H7 (cell line): ENCODE data around the gene GSTM3. TPM values are rescaled to one million over a fixed set of nuclear protein-coding genes. Genes with fewer than 3 reads are reported as not detected.

Experiments used
- DNase-seq: peaks from one replicate; pipeline ENCODE4 v3.0.0; 2012
- H3K27me3 ChIP-seq: 2 replicates; pipeline ENCODE4 v1.6.0; 2011; ENCODE audit warnings: mild to moderate bottlenecking, low read length; ENCODE audit not compliant: control insufficient read depth, insufficient read depth
- H3K36me3 ChIP-seq: replicated peaks from 2 replicates; pipeline ENCODE4 v1.5.1; 2011; ENCODE audit warnings: low read length; ENCODE audit not compliant: control insufficient read depth, insufficient read depth
- H3K4me3 ChIP-seq: 2 replicates; pipeline ENCODE4 v1.5.1; 2011; ENCODE audit warnings: low read depth, mild to moderate bottlenecking, control low read depth, low read length, moderate library complexity; ENCODE audit not compliant: insufficient read depth
- total RNA-seq: library from RNA; depleted of rRNA; stranded (reverse); fragments of >200 nt; shearing (Covaris generic); gene quantifications from 2 replicates; pipeline ENCODE4 v1.2.3, GENCODE V29; 2014

GSTM3 gene
- total RNA-seq, 1 experiment from 2014 or later = 27.3 TPM

DNA sequence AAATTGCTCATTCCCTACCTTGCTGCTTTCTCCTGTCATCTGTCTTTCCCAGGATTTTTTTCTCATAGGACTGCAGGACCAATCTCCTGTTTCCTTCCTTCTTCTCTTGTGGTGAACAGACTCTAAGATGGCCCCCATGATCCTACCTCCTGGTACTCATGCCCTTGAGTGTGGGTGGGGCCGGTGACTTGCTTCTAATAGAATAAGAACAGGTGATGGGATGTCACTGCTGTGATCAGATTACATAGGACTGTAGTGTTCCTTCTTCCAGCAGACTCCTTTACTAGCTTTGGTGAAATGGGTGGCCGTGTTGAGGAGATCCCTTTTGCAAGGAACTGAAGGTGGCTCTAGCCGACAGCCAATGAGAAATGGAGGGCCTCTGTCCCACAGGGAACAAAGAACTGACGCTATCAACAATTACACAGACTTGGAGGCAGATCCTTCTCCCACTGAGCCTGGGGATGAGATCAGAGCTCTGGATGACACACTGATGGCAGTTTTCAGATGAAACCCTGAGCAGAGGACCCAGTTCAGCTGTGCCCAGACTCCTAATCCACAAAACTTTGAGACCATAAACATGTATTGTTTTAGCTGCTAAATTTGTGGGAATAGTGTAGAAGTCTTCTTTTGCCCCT lies 7.5 kb downstream of the GSTM3 start:
- H3K4me3 ChIP-seq = no peak overlapping the region
- no peak for DNase-seq
- no peaks in the 10 kb centered on the region for H3K36me3 ChIP-seq
- H3K27me3 ChIP-seq = peaks cover 2% of the 10 kb centered on the region

DNA sequence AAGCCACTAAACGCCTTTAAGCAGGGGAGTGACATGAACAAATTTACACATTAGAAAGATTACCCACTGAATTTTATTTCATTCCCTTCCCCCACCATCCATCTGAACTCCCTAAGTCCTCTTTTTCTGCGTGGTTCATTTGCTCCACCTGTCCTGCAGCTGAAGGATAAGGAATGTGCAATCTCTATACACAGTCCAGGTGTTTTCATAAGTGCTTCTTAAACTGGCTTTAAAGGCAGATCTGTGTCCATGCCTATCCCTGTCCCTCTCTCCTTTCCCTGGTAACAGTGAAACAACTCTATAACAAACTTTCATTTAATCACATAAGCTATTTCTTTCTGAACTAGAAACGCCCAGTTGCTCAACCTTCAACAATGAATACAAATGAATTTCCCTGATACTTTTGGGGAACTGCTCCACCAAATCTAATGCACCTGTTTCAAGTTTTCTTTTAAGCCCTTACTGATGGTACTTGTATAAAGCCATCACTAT lies 8.4 kb downstream of the GSTM3 start:
- H3K27me3 ChIP-seq = no peaks in the 10 kb centered on the region; the same call in 1 of the 2 replicates
- no peak overlapping the region for H3K4me3 ChIP-seq
- no peaks in the 10 kb centered on the region for H3K36me3 ChIP-seq
- DNase-seq = no peak

DNA sequence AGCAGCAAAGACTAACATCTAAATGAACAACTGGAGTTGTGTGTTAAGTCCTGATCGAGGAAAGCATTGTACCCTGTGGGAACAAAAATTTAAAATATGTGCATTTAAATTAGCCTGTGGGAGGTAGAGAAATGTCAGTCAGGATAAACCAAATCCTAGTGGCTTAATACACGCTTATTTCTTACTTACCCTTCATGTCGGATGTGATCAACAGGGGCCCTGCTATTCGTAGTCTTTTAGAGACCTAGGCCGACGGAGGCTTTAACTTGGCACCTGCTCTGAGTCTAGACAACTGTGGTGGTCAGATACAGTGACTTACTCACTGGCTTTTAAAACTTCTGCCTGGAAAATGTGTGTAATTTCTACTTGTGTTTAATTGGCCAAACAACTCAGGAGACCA lies 10.2 kb downstream of the GSTM3 start:
- DNase-seq = no peak
- Histone ChIP-seq H3K27me3 (no peaks in the 10 kb centered on the region; the same call in 1 of the 2 replicates), H3K4me3 (no peak overlapping the region), H3K36me3 (no peaks in the 10 kb centered on the region)

- no peaks in the 10 kb centered on the region; the same call in 1 of the 2 replicates for H3K27me3 ChIP-seq
- no peak overlapping the region for H3K4me3 ChIP-seq
- H3K36me3 ChIP-seq = no peaks in the 10 kb centered on the region
- DNase-seq = no peak
Measured at GRCh38 chr1:109728870-109729269, 12.0 kb downstream of the GSTM3 start.

- no peak for DNase-seq
- Histone ChIP-seq H3K4me3 (no peak overlapping the region; the same call in 1 of the 2 replicates), H3K36me3 (no peaks in the 10 kb centered on the region), H3K27me3 (no peaks in the 10 kb centered on the region)
Measured at GRCh38 chr1:109726728-109727373, 14.0 kb downstream of the GSTM3 start.

DNA sequence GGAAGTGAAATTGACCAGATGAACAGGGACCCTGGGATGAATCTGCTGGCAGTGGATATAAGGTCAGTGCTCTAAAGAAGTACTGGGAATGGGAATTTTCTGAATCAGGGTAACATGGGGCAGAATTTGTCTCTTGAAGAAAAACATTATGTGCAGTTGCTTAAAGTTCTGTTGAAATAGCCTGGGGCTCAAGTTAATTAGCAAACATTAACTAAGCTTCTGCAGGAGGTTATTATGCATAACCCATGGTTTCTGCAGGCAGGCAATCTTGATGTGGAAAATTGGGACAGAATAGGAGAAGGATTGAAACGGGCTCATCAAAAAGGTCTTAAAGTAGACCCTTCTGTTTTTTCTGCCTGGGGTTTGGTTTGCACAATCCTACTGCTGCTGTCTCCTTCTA lies 14.8 kb downstream of the GSTM3 start:
- H3K4me3 ChIP-seq = no peak overlapping the region
- DNase-seq = no peak
- no peaks in the 10 kb centered on the region for H3K27me3 ChIP-seq
- no peaks in the 10 kb centered on the region for H3K36me3 ChIP-seq

DNA sequence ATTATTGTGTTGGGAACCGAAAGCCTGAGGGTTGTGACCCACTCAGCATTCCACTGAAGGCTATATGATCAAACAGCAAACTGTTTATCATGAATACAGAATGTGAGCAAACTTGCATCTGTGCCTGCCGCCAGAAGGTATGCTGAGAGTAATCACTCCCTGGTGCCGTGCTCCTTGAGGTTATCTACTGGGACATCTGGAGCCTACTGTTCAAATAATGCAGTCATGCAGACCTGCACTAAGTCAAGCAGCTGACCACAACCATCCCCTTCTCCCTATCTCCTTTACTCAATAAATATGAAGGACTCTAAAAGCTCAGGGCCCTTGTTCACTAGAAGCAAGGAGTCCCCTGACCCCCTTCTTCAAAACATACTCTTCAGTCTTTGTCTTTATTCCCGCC lies 15.3 kb downstream of the GSTM3 start:
- Histone ChIP-seq H3K27me3 (no peaks in the 10 kb centered on the region), H3K4me3 (no peak overlapping the region), H3K36me3 (no peaks in the 10 kb centered on the region)
- DNase-seq = no peak

DNA sequence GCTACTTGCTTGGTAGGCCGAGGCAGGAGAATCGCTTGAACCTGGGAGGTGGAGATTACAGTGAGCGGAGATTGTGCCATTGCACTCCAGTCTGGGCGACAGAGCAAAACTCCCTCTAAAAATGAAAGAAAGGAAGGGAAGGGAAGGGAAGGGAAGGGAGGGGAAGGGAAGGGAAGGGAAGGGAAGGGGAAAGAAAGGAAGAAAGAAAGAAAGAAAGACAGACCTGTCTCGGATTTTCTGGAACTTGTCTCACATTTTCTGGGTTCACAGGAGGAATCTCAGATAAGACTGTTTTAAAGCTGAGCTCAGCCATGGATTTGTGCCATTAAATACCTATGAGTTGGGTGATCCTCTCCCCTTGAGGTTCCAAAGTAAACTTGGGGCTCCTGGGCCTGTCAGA lies 15.9 kb downstream of the GSTM3 start:
- Histone ChIP-seq H3K36me3 (no peaks in the 10 kb centered on the region), H3K27me3 (no peaks in the 10 kb centered on the region), H3K4me3 (no peak overlapping the region)
- no peak for DNase-seq

- Histone ChIP-seq H3K27me3 (no peaks in the 10 kb centered on the region), H3K36me3 (no peaks in the 10 kb centered on the region), H3K4me3 (no peak overlapping the region)
- no peak for DNase-seq
Measured at GRCh38 chr1:109722908-109723691, 17.7 kb downstream of the GSTM3 start.

GRCh38 chr1:109721971-109722370 lies 18.9 kb downstream of the GSTM3 start:
- no peak overlapping the region for H3K4me3 ChIP-seq
- DNase-seq = no peak
- no peaks in the 10 kb centered on the region for H3K36me3 ChIP-seq
- no peaks in the 10 kb centered on the region; the same call in 1 of the 2 replicates for H3K27me3 ChIP-seq

DNA sequence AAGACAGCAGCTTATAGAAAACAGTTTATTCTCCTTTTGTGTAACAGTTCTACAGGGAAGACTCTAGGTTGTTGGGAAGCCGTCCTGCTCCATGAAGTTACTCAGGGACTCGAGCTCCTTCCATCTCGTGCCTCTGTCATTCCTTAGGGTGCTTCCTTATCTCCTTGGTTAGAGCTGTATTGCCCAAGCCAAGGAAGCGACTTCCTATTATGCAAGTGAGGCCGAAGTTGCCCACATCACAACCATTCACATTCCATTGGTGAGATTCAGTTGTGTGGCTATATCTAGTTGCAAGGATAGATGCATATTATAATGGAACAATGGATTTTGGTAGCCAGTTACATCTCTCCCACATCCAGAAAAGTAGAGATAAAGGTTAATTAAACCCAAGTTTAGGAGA lies 19.8 kb downstream of the GSTM3 start:
- H3K36me3 ChIP-seq = no peaks in the 10 kb centered on the region
- H3K4me3 ChIP-seq = no peak overlapping the region
- no peak for DNase-seq
- H3K27me3 ChIP-seq = no peaks in the 10 kb centered on the region; the same call in 1 of the 2 replicates

DNA sequence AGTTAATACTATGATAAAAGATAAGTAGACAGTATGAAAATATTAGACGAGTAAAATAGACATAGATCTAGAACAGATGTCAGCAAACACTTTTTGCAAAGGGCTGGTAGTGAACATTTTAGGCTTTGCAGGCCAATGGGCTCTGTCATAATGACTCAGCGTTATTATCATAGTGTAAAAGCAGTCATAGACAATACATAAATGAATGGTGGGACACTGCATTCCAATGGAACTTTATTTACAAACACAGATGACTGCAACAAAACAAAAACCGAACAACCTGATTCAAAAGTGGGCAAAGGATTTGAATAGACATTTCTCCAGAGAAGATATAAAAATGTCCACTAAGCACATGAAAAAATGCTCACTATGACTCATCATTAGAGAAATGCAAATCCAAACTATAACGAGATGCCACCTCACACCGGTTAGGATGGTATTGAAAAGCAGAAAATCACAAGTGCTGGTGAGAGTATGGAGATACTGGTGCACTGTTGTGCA lies 21.5 kb downstream of the GSTM3 start:
- Histone ChIP-seq H3K4me3 (no peak overlapping the region), H3K27me3 (no peaks in the 10 kb centered on the region; the same call in 1 of the 2 replicates), H3K36me3 (no peaks in the 10 kb centered on the region)
- DNase-seq = no peak

DNA sequence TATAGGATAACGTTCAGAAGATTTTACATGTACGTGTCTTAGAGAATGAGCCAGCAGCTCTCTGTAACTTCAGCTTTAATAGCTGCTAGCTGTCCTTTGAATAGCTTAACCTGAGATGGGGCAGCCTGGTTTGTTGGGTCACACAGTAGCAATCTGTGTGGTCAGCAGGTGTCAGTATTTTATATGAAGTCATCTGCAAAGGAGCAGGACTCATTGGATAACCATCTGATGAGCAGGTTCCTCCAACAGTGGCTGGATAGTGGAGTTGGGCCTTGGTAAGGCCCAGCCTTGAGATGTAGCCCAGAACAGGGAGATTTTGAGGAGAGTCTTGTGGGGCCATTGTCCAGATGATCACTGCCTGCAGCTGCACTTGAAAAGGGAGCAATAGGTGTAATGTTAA lies 22.3 kb downstream of the GSTM3 start:
- no peak overlapping the region for H3K4me3 ChIP-seq
- DNase-seq = peak; percentile 54
- H3K27me3 ChIP-seq = no peaks in the 10 kb centered on the region; the same call in 1 of the 2 replicates
- H3K36me3 ChIP-seq = no peaks in the 10 kb centered on the region

GRCh38 chr1:109717729-109718128 lies 23.1 kb downstream of the GSTM3 start:
- no peak overlapping the region for H3K4me3 ChIP-seq
- no peaks in the 10 kb centered on the region for H3K36me3 ChIP-seq
- no peaks in the 10 kb centered on the region; the same call in 1 of the 2 replicates for H3K27me3 ChIP-seq
- DNase-seq = no peak
